GM18511 (cell line): ENCODE results near the gene CUL3.

Experiments
- ATAC-seq: cut with Tn5 transposase; IDR thresholded peaks from one replicate; pipeline ENCODE4 v1.9.1; 2021; ENCODE audit warnings: mild to moderate bottlenecking, moderate library complexity; ENCODE audit not compliant: unreplicated experiment

CUL3 gene

DNA sequence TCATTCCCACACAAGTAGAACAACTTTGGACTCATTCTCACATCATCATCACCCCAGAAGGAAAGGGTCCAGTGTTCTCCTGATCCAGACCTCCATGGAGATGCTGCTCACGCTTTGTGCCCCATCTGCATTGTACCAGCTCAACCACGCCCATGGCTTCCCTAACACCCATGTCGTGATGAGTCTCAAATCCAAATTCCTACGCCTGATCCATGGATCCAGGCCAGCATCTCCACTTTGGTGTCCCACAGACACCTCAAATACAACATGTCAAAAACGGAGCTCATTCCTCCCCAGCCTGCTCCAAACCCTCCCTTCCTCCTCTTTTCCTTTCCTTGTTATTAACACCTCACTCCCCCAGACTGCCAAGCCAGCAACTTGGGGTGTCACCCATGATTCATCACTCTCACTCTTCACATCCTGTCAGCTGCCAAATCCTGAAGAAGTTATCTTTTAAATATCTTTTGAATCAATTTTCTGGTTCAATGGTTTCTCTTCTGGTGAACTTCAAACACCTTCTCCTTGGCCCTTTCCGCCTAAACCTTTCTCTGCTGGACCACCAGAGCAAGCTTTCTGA, 153.1 kb downstream of the CUL3 start:
- ATAC-seq: no peak

DNA sequence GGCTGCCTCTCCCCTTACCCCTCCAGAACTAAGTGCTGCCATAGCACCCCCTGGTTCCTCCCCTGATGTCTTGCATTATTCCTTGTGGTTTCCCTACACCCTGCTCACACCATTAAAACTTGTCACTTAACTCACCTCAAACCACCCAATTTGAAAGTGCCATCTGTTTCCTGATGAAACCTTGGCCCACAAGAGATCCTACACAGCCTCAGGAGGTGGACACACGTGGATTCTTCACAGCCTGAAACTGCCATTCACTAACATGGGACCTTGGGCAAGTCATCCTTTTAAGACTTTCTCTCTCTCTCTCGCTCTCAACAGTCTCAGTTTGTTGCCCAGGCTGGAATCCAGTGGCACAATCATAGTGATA, 155.7 kb downstream of the CUL3 start:
- no peak for ATAC-seq

DNA sequence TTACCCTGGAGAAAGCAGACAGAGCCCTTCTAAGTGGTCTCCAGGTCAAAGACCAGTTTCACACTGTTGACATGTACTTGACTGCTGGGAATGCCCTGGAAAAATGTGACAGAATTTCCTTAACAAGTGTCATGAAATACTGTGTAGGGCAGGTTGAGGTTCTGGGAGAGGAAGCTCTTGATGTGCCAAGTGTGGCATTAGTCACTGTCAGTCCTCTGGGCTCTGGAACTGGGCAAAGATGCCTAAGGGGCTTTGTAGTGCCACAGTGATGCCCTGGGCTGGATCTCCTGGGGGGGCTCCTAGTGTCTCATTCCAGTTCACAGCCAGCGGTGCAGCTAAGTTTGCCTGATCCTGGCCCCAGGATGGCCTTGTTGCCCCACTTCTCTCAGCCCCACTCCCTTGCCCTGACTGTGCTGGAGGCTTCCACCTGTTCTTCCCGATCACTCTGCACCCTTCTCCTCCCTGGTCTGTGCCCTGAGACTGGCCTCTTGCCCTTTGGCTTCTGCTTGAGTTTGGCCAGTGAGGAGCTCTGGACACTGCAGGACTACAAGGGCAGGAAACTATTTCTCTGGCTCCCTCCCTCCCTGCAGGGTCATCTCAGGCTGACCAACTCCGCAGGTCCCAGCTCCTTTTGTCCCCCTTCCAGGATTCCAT, 156.2 kb downstream of the CUL3 start:
- ATAC-seq: no peak

DNA sequence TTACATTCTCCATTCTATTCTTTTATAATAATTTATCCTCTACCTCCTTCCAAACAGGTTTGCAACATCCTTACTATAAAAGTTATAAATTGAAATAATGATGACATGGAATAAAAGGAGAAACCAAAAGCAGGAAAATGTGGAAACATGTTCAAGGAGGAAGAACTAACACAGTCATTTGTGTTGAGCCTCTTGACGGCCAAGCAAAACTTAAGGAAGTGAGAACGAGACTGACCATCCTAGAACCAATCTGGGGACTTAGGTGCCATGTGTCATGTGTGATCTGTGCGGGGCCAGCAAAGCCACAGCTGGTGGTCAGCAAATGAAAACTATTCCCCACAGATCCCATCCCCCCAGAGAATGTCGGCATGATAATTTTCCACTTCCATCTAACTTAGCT, 157.7 kb downstream of the CUL3 start:
- ATAC-seq: no peak

DNA sequence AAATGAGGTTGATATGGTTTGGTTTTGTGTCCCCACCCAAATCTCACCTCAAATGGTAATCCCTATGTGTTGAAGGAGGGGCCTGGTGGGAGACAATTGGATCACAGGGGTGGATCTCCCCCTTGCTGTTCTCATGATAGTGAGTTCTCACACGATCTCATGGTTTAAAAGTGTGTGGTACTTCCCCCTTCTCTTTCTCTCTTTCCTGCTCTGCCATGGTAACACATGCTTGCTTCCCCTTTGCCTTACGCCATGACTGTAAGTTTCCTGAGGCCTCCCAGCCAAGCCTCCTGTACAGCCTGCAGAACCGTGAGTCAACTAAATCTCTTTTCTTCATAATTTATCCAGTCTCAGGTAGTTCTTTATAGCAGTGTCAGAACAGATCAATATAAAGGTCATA, 158.5 kb downstream of the CUL3 start:
- no peak for ATAC-seq

DNA sequence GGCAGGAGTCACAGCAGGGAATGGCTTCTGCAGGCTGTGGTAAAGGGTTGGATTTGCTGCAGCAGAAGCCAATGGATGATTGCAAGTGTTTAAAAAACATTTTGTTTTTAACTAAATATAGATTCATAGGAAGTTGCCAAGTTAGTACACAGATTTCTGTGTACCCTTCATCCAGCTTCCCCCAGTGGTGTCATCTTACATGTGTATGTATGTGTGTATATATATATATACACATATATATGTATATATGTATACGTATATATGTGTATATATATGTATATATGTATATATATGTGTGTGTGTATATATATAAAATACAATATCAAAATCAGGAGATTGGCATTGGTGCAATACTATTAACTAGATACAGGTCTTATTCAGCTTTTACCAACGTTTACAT, 164.1 kb downstream of the CUL3 start:
- no peak for ATAC-seq
